GM21381 (cell line): ENCODE measurements around the gene NT5DC3.
"Not testable (repeated sequence)": the region's sequence is repeated elsewhere in the genome, so short reads cannot be mapped to it uniquely, and the experiment has no call there.

Source experiments
- ATAC-seq: cut with Tn5 transposase; IDR thresholded peaks from one replicate; pipeline ENCODE4 v1.9.1; 2021; ENCODE audit warnings: mild to moderate bottlenecking, moderate library complexity; ENCODE audit not compliant: unreplicated experiment

Gene NT5DC3

GRCh38 chr12:103810111-103810510 is 30.9 kb downstream of the NT5DC3 start:
- no peak for ATAC-seq

DNA sequence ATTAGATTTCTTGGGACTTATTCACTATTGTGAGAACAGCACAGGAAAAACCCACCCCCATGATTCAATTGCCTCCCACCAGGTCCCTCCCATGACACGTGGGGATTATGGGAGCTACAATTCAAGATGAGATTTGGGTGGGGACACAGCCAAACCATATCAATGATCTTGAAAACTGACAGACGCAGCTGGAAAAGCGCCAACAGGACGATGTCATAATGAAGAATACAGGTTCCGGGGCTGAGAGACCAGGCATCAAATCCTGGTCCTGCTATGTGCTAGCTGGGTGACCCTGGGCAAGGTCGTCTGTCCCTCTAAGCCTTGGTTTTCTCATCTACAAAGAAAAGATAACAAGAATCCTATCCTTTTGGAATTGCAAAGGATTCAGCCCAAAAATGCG is 31.4 kb downstream of the NT5DC3 start:
- not testable (repeated sequence) for ATAC-seq

GRCh38 chr12:103809154-103809553 is 31.9 kb downstream of the NT5DC3 start:
- no peak for ATAC-seq

DNA sequence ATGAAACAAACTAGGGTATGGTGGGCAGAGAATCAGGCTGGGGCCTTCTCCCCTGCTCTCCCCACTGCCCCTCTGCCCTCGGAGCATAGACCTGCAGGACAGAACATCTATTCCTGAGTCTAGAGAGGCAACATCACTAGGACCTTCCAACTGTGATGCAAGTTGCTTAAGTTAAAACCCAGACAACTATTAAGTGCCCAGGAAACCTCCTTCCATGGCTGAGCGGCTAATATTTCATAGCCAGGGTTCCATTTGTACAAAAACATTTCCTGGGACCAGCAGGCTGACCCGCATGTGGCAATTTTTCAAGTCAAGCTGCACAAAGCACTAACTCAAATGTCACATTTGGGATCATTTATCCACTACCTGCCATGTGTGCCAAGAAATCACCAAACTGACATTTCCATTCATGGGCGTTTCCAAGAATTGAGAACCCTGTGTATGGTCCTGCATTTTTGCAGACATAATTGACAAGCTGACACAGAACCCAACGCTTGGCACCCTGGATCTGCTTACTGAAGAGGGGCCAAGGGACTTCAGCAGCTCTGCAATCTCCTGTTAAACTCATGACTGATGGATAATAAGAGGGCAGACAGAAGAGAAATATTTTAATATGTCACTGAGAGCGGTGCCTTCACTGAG is 32.7 kb downstream of the NT5DC3 start:
- no peak for ATAC-seq

- no peak for ATAC-seq
Observed at GRCh38 chr12:103807561-103808238, 33.3 kb downstream of the NT5DC3 start.

DNA sequence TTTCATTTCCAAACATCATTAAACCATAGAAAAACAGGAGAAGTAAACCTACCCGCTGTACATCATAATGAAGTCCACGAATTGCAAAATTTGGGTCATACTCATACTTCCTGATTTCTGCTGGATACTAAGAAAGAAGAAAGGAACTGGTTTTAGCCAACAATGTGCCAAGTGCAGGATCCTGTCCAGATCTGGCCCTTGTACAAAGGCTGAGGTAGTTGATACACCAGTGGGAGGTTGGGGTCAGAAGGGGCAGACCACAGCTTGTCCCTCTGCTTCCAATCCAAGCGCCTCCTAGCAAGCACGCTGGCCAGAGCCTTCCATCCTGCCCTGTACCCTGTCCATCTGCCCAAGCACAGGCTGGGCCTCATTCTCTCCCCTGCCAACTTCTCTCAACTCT is 34.2 kb downstream of the NT5DC3 start:
- ATAC-seq, result no peak

GRCh38 chr12:103805655-103806360 is 35.2 kb downstream of the NT5DC3 start:
- ATAC-seq, result no peak

GRCh38 chr12:103803847-103804246 is 37.2 kb downstream of the NT5DC3 start:
- no peak for ATAC-seq

DNA sequence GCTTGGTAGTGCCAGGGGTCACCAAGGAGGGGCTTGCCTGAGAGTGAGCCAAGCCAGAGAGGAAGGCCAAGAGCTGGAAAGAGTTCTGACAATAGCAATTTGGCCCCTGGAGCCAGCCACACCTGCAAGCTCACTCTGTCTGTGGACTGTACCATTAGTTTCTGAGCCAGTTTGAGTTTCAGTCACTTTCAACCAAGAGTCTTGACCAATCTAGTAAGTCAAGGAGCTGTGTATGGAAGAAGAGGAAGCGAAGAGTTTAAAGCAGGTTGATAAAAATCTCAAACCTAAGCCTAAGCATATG is 38.5 kb downstream of the NT5DC3 start:
- ATAC-seq, result no peak

- ATAC-seq, result no peak
Observed at GRCh38 chr12:103801709-103802585, 39.1 kb downstream of the NT5DC3 start.

DNA sequence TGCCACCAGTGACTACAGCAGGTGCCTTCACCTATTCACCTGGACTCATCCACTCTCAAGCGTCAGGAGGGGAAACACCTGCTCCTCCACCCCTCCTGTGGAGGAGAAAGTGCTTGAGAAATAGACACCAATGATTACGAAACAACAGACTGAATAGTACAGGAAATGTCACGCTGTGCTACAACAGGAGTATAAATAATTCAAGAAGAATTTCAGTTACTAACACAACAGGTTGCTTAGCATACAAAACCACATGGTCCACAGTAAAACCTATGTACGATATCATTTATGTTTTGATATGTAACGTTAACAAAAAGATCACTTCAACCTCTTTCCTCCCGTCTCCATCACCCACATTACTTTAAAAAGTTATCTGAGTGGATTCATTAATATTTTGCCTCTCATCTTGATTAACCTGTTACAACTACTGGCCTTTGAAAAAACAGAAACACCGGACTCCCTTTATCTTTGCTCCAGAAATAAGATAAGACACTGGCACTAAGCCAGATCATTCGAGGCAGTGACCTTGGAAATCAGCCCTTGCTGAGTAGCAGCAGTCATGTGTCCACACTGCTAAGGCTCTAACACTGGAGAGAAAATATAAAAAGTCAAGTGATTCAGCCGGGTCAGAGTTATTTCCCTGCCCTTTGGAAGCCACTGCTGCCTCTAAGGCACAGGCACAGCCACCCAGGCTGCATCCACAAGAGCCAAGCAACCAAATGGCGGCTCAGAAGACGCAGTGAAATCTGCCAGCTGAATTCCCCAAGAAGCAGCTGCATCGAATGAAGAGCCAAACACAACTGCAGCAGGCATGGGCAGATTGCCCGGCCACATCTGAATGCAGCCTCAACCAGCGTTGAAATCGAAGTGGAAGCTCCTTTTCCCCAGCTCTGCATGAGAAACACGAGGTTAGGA is 40.9 kb downstream of the NT5DC3 start:
- no peak for ATAC-seq

GRCh38 chr12:103799504-103799856 is 41.6 kb downstream of the NT5DC3 start:
- no peak for ATAC-seq

DNA sequence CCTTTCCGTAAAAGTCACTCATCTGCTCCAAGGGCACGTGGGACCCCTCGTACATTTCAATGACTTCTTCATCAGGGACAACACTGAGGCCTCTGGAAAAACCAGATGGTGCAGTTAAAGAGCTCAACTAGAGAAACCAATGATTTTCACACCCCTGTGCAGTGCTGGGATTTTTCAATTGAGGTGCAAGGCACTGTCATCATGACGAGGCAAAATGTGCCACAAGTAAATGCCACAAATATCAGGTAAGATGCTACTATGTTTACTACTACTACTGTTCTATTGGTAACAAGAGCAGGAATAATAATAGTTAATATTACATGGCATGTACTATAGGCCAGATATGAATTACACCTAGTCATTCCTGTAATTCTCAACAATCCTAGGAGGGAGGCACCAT is 42.4 kb downstream of the NT5DC3 start:
- no peak for ATAC-seq

DNA sequence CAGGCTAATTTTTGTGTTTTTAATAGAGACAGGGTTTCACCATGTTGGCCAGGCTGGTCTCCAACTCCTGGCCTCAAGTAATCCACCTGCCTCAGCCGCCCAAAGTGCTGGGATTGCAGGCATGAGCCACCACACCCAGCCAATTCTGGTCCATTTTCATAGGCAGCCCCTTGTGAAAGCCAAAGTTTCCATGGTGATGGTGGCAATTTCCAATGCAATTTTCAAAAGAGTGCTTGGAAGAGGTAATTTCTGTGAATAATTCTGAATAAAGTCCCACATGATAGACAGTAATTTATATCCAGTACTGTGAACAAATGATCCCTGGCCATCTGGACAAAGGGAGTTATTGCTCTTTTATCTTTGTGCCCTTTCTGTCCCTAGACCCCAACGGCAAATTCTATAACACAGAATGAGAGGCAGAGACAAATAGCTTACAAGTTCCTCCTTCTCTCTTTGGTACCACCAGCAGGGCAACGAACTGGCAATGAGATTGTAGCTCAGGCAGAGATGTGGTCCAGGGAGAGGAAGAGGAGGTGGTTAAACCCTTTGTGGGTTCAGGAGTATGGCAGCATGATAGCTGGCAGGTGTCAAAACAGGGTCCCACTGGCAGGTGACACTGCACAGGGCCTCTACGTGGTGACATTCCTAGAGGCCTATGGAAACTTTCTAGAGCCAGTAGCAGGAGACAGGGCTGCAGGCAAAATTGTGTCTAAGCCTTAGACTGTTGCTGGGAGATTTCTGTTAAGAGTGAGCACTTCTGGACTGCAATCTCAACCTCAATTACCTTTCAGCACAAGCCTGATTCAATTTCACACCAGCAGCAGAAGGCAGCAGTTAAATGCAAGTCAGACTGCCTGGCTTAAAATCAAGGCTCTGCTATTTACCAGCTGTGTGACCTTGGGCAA is 46.5 kb downstream of the NT5DC3 start:
- no peak for ATAC-seq

GRCh38 chr12:103793512-103794045 is 47.5 kb downstream of the NT5DC3 start:
- ATAC-seq, result no peak

GRCh38 chr12:103793046-103793445 is 48.0 kb downstream of the NT5DC3 start:
- ATAC-seq, result no peak

GRCh38 chr12:103791350-103791920 is 49.6 kb downstream of the NT5DC3 start:
- no peak for ATAC-seq

- ATAC-seq, result no peak
Observed at GRCh38 chr12:103786201-103786600, 54.8 kb downstream of the NT5DC3 start.
